H9 (cell line): ENCODE measurements around the gene ZNF362. TPM values are rescaled to one million over a fixed set of nuclear protein-coding genes. Genes with fewer than 3 reads are reported as not detected.

ENCODE experiments used
- DNase-seq: peaks from one replicate; pipeline ENCODE4 v3.0.0-alpha.2; 2017
- H2AFZ ChIP-seq: one replicate; pipeline ENCODE4 v1.6.1; 2013; ENCODE audit warnings: mild to moderate bottlenecking, low read length, control low read depth, moderate library complexity
- H2AK5ac ChIP-seq: 2 replicates; pipeline ENCODE4 v1.6.1; 2013; ENCODE audit warnings: low read length, control low read depth, mixed read lengths; ENCODE audit not compliant: insufficient read length
- H2BK120ac ChIP-seq: one replicate; pipeline ENCODE4 v1.6.1; 2013; ENCODE audit warnings: low read depth, mild to moderate bottlenecking, low read length, control low read depth, inconsistent platforms; ENCODE audit not compliant: poor library complexity, severe bottlenecking
- H2BK12ac ChIP-seq: 2 replicates; pipeline ENCODE4 v1.6.1; 2013; ENCODE audit warnings: low read length, control low read depth, mixed read lengths, low read depth; ENCODE audit not compliant: insufficient read length
- H2BK15ac ChIP-seq: 2 replicates; pipeline ENCODE4 v1.6.1; 2013; ENCODE audit warnings: low read depth, low read length, control low read depth
- H2BK20ac ChIP-seq: one replicate; pipeline ENCODE4 v1.6.1; 2013; ENCODE audit warnings: low read depth, mild to moderate bottlenecking, low read length, control low read depth, inconsistent platforms; ENCODE audit not compliant: poor library complexity, severe bottlenecking
- H2BK5ac ChIP-seq: 2 replicates; pipeline ENCODE4 v1.6.1; 2013; ENCODE audit warnings: low read length, control low read depth, mixed read lengths; ENCODE audit not compliant: insufficient read length
- H3K14ac ChIP-seq: 2 replicates; pipeline ENCODE4 v1.6.1; 2013; ENCODE audit warnings: low read length, control low read depth; ENCODE audit not compliant: insufficient read depth
- H3K18ac ChIP-seq: 2 replicates; pipeline ENCODE4 v1.6.1; 2013; ENCODE audit warnings: low read depth, mild to moderate bottlenecking, mixed read lengths, low read length, control low read depth; ENCODE audit not compliant: insufficient read length
- H3K23ac ChIP-seq: 2 replicates; pipeline ENCODE4 v1.6.1; 2013; ENCODE audit warnings: low read length, control low read depth, mixed read lengths, low read depth; ENCODE audit not compliant: insufficient read length
- H3K23me2 ChIP-seq: 2 replicates; pipeline ENCODE4 v1.6.1; 2013; ENCODE audit warnings: low read depth, mild to moderate bottlenecking, mixed read lengths, low read length, control low read depth; ENCODE audit not compliant: insufficient read length, poor library complexity, severe bottlenecking
- H3K27ac ChIP-seq: 2 replicates; pipeline ENCODE4 v1.5.1; 2013; ENCODE audit warnings: low read length, control low read depth, mixed read lengths, low read depth; ENCODE audit not compliant: insufficient read length
- H3K27me3 ChIP-seq: 2 replicates; pipeline ENCODE4 v1.6.1; 2013; ENCODE audit warnings: low read length, control low read depth, inconsistent platforms; ENCODE audit not compliant: insufficient read depth
- H3K4ac ChIP-seq: 2 replicates; pipeline ENCODE4 v1.6.1; 2013; ENCODE audit warnings: low read depth, mild to moderate bottlenecking, control low read depth, inconsistent platforms, low read length, moderate library complexity
- H3K4me1 ChIP-seq: 2 replicates; pipeline ENCODE4 v1.6.1; 2013; ENCODE audit warnings: low read length, control low read depth, inconsistent platforms; ENCODE audit not compliant: insufficient read depth
- H3K4me2 ChIP-seq: 2 replicates; pipeline ENCODE4 v1.6.1; 2013; ENCODE audit warnings: low read length, control low read depth, mixed read lengths; ENCODE audit not compliant: insufficient read length, insufficient read depth
- H3K56ac ChIP-seq: 2 replicates; pipeline ENCODE4 v1.6.1; 2013; ENCODE audit warnings: low read depth, mild to moderate bottlenecking, mixed read lengths, low read length, control low read depth; ENCODE audit not compliant: insufficient read length
- H3K79me1 ChIP-seq: 2 replicates; pipeline ENCODE4 v1.6.1; 2013; ENCODE audit warnings: low read depth, mild to moderate bottlenecking, moderate library complexity, low read length, control low read depth, inconsistent platforms; ENCODE audit not compliant: insufficient read depth, poor library complexity, severe bottlenecking
- H3K79me2 ChIP-seq: 2 replicates; pipeline ENCODE4 v1.6.1; 2013; ENCODE audit warnings: low read length, control low read depth, inconsistent platforms; ENCODE audit not compliant: insufficient read depth
- H3K9ac ChIP-seq: 2 replicates; pipeline ENCODE4 v1.6.1; 2013; ENCODE audit warnings: low read length, control low read depth, mixed read lengths; ENCODE audit not compliant: insufficient read length; ENCODE audit errors: extremely low read depth
- H3K9me3 ChIP-seq: one replicate; pipeline ENCODE4 v1.6.1; 2013; ENCODE audit warnings: low read depth, low read length, inconsistent platforms; ENCODE audit not compliant: control insufficient read depth
- H3T11ph ChIP-seq: one replicate; pipeline ENCODE4 v1.6.1; 2013; ENCODE audit warnings: mild to moderate bottlenecking, low read length, control low read depth, inconsistent platforms
- H4K20me1 ChIP-seq: one replicate; pipeline ENCODE4 v1.6.1; 2013; ENCODE audit not compliant: control insufficient read depth, insufficient read length, insufficient read depth
- H4K5ac ChIP-seq: 2 replicates; pipeline ENCODE4 v1.6.1; 2013; ENCODE audit warnings: low read depth, mild to moderate bottlenecking, mixed read lengths, low read length, control low read depth; ENCODE audit not compliant: insufficient read length
- H4K8ac ChIP-seq: replicated peaks from 2 replicates; pipeline ENCODE4 v1.6.1; 2013; ENCODE audit warnings: low read length, control low read depth, mixed read lengths, low read depth; ENCODE audit not compliant: insufficient read length
- H4K91ac ChIP-seq: 2 replicates; pipeline ENCODE4 v1.6.1; 2013; ENCODE audit warnings: low read depth, mild to moderate bottlenecking, moderate library complexity, mixed read lengths, low read length, control low read depth; ENCODE audit not compliant: insufficient read length
- H3K27ac Mint-ChIP-seq, 3 experiments: 2 replicates in 2 of 3; 3 replicates in 1 of 3; pipeline ENCODE4 v1.8.0; 2020 to 2021; ENCODE audit warnings: mixed read lengths in 3 of 3, mild to moderate bottlenecking in 1 of 3, moderate library complexity in 1 of 3
- H3K27me3 Mint-ChIP-seq: 2 replicates; pipeline ENCODE4 v1.8.0; 2021; ENCODE audit warnings: low read depth, mild to moderate bottlenecking, moderate library complexity, mixed read lengths
- H3K36me3 Mint-ChIP-seq, 3 experiments: 2 replicates in 2 of 3; 3 replicates in 1 of 3; pipeline ENCODE4 v1.8.0; 2020 to 2021; ENCODE audit warnings: low read depth in 3 of 3, mixed read lengths in 3 of 3; ENCODE audit not compliant: insufficient read depth in 1 of 3
- H3K4me1 Mint-ChIP-seq, 2 experiments: 2 replicates each; pipeline ENCODE4 v1.8.0; 2020; ENCODE audit warnings: mixed read lengths in 2 of 2
- H3K4me3 Mint-ChIP-seq, 2 experiments: 2 replicates in 1 of 2; 3 replicates in 1 of 2; pipeline ENCODE4 v1.8.0; 2020 to 2021; ENCODE audit warnings: mild to moderate bottlenecking in 2 of 2, mixed read lengths in 2 of 2, moderate library complexity in 1 of 2
- H3K9me3 Mint-ChIP-seq, 2 experiments: 2 replicates in 1 of 2; 3 replicates in 1 of 2; pipeline ENCODE4 v1.8.0; 2020; ENCODE audit warnings: mild to moderate bottlenecking in 2 of 2, mixed read lengths in 2 of 2, moderate library complexity in 1 of 2
- WGBS: extraction: QIAGEN DNeasy Blood & Tissue Kit; methylation state at CpG from one replicate; pipeline ENCODE4 v1.1.7; 2013; ENCODE audit warnings: missing lambda C conversion rate, low lambda C conversion rate, mixed read lengths; ENCODE audit not compliant: insufficient read length; ENCODE audit errors: extremely low coverage; 5-methylcytosine and 5-hydroxymethylcytosine counted together
- total RNA-seq: library from RNA; stranded (reverse); gene quantifications from 2 replicates; pipeline ENCODE4 v1.2.1, GENCODE V29; 2021
- TF ChIP-seq, protein P1 (sequence below): fragments of 200-600 bp; sonication (generic); conservative IDR thresholded peaks from 3 replicates; pipeline ENCODE4 v1.8.0; 2021; ENCODE audit warnings: antibody characterized with exemption, mild to moderate bottlenecking

ZNF362 gene
- total RNA-seq, 1 experiment from 2014 or later, result 18.7 TPM

GRCh38 chr1:33316601-33317000 is 60.3 kb downstream of the ZNF362 start:
- no peak overlapping the region for H3K23ac ChIP-seq
- no peak overlapping the region for H2AFZ ChIP-seq
- TF ChIP-seq, protein P1, sequence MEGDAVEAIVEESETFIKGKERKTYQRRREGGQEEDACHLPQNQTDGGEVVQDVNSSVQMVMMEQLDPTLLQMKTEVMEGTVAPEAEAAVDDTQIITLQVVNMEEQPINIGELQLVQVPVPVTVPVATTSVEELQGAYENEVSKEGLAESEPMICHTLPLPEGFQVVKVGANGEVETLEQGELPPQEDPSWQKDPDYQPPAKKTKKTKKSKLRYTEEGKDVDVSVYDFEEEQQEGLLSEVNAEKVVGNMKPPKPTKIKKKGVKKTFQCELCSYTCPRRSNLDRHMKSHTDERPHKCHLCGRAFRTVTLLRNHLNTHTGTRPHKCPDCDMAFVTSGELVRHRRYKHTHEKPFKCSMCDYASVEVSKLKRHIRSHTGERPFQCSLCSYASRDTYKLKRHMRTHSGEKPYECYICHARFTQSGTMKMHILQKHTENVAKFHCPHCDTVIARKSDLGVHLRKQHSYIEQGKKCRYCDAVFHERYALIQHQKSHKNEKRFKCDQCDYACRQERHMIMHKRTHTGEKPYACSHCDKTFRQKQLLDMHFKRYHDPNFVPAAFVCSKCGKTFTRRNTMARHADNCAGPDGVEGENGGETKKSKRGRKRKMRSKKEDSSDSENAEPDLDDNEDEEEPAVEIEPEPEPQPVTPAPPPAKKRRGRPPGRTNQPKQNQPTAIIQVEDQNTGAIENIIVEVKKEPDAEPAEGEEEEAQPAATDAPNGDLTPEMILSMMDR, result no peak
- Mint-ChIP-seq H3K4me1 (peaks cover 5 to 13% of the 10 kb centered on the region in 2 experiments; a peak in 3 of 4 replicates), H3K27ac (no peak overlapping the region; a peak in 2 of 7 replicates), H3K36me3 (no peaks in the 10 kb centered on the region), H3K27me3 (peaks cover 24% of the 10 kb centered on the region), H3K4me3 (no peak overlapping the region), H3K9me3 (no peaks in the 10 kb centered on the region)
- H3K9ac ChIP-seq, result no peak overlapping the region
- H3K27me3 ChIP-seq, result no peaks in the 10 kb centered on the region
- no peaks in the 10 kb centered on the region for H3K23me2 ChIP-seq
- H4K20me1 ChIP-seq, result no peaks in the 10 kb centered on the region
- H3K56ac ChIP-seq, result no peak overlapping the region
- no peaks in the 10 kb centered on the region for H3K79me1 ChIP-seq
- H3K27ac ChIP-seq, result no peak overlapping the region
- H2BK15ac ChIP-seq, result no peak overlapping the region
- no peak overlapping the region for H3K4me2 ChIP-seq
- H3K9me3 ChIP-seq, result no peaks in the 10 kb centered on the region
- no peaks in the 10 kb centered on the region for H3K79me2 ChIP-seq
- H2AK5ac ChIP-seq, result no peak overlapping the region
- H4K8ac ChIP-seq, result no peak overlapping the region
- H3T11ph ChIP-seq, result no peak overlapping the region
- no peak overlapping the region for H2BK12ac ChIP-seq
- H2BK20ac ChIP-seq, result no peak overlapping the region
- H2BK5ac ChIP-seq, result no peak overlapping the region
- no peak overlapping the region for H2BK120ac ChIP-seq
- no peak overlapping the region for H3K4ac ChIP-seq
- no peaks in the 10 kb centered on the region for H3K4me1 ChIP-seq
- H4K5ac ChIP-seq, result no peak overlapping the region
- H3K14ac ChIP-seq, result no peak overlapping the region
- DNase-seq, result no peak
- no peak overlapping the region for H4K91ac ChIP-seq
- no CpG with 5 or more reads among the region's 2 CpGs for WGBS
- no peak overlapping the region for H3K18ac ChIP-seq
